RWPE2 (cell line): ENCODE measurements around the gene GRID2.

Source experiments
- ATAC-seq: fragments of 200-7000 bp; cut with Tn5 transposase; 3 replicates; pipeline ENCODE4 v1.9.1; 2021; ENCODE audit warnings: low read depth
- DNase-seq: peaks from one replicate; pipeline ENCODE4 v3.0.0-alpha.2; 2020; ENCODE audit warnings: low spot score
- H3K27ac ChIP-seq: fragments of 450-650 bp; 2 replicates; pipeline ENCODE4 v1.5.1; 2017; ENCODE audit warnings: mild to moderate bottlenecking; ENCODE audit not compliant: poor library complexity, severe bottlenecking
- H3K27me3 ChIP-seq: fragments of 250-450 bp; sonication (Bioruptor Pico); 2 replicates; pipeline ENCODE4 v1.5.1; 2021; ENCODE audit warnings: mild to moderate bottlenecking, moderate library complexity; ENCODE audit not compliant: insufficient read depth, poor library complexity, severe bottlenecking
- H3K36me3 ChIP-seq: fragments of 250-450 bp; sonication (Bioruptor Pico); 2 replicates; pipeline ENCODE4 v1.5.1; 2020; ENCODE audit warnings: low read depth, mild to moderate bottlenecking, moderate library complexity
- H3K4me1 ChIP-seq: fragments of 250-450 bp; sonication (Bioruptor Pico); 2 replicates; pipeline ENCODE4 v1.5.1; 2021; ENCODE audit warnings: mild to moderate bottlenecking, moderate library complexity; ENCODE audit not compliant: insufficient read depth, poor library complexity, severe bottlenecking
- H3K4me3 ChIP-seq: fragments of 250-450 bp; sonication (Bioruptor Pico); 2 replicates; pipeline ENCODE4 v1.5.1; 2021; ENCODE audit warnings: mild to moderate bottlenecking, moderate library complexity; ENCODE audit not compliant: severe bottlenecking
- H3K9me3 ChIP-seq: fragments of 250-450 bp; sonication (Bioruptor Pico); 2 replicates; pipeline ENCODE4 v1.5.1; 2021; ENCODE audit warnings: mild to moderate bottlenecking, moderate library complexity; ENCODE audit not compliant: severe bottlenecking
- TF ChIP-seq, protein P1 (sequence below): fragments of 450-650 bp; IDR thresholded peaks from one replicate; pipeline ENCODE4 v1.5.1; 2017; ENCODE audit warnings: mild to moderate bottlenecking, moderate library complexity; ENCODE audit not compliant: poor library complexity, severe bottlenecking

GRID2 gene

DNA sequence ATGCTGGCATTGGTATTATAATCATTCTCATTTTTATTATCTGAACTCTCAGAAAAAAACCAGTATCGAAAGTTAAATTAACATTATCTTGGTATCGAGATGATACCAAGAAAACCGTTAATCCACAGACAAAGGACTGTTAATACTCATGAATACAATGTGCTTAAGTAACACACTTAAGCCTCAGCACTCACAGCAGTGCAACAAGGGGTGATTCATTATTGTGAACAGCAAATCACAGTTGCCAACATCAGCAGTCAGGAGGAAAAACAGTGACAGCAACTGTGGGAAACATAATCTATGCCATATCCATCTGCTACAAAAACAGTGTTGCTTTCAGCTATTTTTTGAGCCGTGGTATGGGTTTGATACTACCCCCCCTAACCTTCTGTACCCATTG lies 1313.8 kb downstream of the GRID2 start:
- no peak for ATAC-seq
- Histone ChIP-seq H3K4me1 (no peaks in the 10 kb centered on the region), H3K4me3 (no peak overlapping the region), H3K27ac (no peak overlapping the region), H3K9me3 (no peaks in the 10 kb centered on the region), H3K36me3 (no peaks in the 10 kb centered on the region), H3K27me3 (no peaks in the 10 kb centered on the region)
- TF ChIP-seq, protein P1, sequence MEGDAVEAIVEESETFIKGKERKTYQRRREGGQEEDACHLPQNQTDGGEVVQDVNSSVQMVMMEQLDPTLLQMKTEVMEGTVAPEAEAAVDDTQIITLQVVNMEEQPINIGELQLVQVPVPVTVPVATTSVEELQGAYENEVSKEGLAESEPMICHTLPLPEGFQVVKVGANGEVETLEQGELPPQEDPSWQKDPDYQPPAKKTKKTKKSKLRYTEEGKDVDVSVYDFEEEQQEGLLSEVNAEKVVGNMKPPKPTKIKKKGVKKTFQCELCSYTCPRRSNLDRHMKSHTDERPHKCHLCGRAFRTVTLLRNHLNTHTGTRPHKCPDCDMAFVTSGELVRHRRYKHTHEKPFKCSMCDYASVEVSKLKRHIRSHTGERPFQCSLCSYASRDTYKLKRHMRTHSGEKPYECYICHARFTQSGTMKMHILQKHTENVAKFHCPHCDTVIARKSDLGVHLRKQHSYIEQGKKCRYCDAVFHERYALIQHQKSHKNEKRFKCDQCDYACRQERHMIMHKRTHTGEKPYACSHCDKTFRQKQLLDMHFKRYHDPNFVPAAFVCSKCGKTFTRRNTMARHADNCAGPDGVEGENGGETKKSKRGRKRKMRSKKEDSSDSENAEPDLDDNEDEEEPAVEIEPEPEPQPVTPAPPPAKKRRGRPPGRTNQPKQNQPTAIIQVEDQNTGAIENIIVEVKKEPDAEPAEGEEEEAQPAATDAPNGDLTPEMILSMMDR, result no peak
- no peak for DNase-seq

DNA sequence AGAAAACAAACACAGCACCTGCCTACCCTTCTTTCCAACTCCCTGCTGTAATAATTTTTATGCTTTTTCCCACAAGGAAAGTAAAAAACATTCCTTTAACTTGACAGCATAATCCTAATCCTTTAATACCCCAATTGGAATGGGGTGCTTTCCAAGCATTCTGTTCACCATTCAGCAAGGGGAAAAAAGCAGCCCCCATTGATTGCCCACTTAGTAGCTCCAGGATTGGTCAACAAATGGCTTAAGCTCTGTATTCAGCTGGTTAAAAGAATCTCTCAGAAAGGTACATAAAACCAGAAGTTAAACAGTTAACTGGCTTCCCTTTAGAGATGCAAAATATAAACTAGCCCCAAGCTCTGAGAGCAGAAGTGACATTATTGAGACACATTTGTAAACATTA lies 1330.0 kb downstream of the GRID2 start:
- Histone ChIP-seq H3K4me1 (no peaks in the 10 kb centered on the region), H3K27ac (no peak overlapping the region), H3K4me3 (no peak overlapping the region), H3K36me3 (no peaks in the 10 kb centered on the region), H3K9me3 (no peaks in the 10 kb centered on the region), H3K27me3 (no peaks in the 10 kb centered on the region)
- ATAC-seq (no peak), DNase-seq (no peak)
- TF ChIP-seq, protein P1, result no peak

DNA sequence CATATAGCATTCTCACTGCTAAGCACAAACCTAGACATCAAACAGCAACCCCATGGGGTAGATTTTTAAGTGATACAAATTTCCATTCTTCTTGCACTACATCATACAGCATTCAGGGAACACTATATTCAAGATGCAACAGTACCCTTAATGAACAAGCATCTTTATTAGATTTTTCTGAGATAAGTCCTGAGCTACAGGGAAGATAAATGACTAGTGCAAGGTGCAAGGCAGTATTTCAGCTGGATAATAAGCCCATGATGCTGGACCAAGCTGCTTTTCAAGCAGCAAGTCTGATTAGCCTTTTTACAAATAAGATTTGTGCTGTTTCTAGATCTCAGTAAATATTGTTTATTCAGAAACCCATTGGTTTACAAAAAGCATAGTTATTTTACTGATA lies 1332.2 kb downstream of the GRID2 start:
- Histone ChIP-seq H3K36me3 (no peaks in the 10 kb centered on the region), H3K9me3 (no peaks in the 10 kb centered on the region), H3K4me3 (no peak overlapping the region), H3K4me1 (no peaks in the 10 kb centered on the region), H3K27ac (no peak overlapping the region), H3K27me3 (no peaks in the 10 kb centered on the region)
- ATAC-seq, result no peak
- DNase-seq, result no peak
- TF ChIP-seq, protein P1, result no peak

DNA sequence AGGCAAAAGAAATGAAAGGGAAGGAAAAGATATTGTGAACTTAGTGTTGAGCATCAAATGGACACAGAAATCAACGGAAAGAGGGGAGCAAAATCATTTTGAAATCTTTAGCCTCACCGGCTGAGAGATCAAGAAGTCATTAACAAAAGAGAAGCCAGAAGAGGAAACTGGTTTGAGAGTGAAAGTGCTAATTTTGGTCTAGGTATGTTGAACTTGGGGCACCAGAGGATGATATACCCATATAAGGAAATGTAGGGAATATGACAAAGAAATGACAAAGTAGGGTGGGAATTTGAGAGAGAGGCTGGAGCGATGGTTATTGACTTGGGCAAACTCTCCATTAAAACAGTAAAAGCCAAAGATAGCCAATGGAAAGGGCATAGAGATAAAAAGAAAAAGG lies 1341.4 kb downstream of the GRID2 start:
- Histone ChIP-seq H3K27me3 (no peaks in the 10 kb centered on the region), H3K27ac (no peak overlapping the region), H3K4me3 (no peak overlapping the region), H3K36me3 (no peaks in the 10 kb centered on the region), H3K4me1 (no peaks in the 10 kb centered on the region), H3K9me3 (no peaks in the 10 kb centered on the region)
- TF ChIP-seq, protein P1, result no peak
- ATAC-seq (no peak), DNase-seq (no peak)

DNA sequence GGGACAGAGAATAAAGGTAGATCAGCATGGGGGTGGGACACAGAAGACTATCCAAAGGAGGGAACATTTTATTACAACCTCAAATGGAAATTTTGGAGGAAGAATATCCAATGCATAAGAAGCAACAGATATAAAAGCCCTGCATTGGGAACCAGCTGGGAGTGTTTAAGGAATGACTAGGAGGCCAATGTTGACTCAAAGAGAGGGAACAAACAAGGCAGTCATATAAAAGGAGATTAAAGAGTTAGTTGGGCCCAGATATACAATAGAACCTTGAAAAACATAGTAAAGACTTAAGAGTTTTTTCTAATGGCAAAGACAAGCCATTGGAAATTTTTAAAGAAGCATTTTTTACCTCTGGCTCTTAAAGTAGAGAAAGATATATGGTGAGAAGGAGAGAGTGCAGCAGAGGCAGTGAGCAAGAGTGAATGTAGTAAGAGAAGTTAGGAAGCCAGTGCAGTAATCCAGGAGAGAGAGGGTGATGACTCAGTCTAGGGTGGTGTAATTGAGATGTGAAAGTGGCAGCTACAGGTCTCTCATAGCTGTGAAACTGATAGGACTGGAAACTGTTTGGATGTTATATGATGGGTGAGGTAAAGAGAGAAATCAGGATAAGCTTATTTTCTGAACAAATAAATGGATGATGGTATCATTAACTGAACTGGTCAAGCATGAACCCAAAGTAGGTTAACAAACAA lies 1342.6 kb downstream of the GRID2 start:
- no peak for DNase-seq
- Histone ChIP-seq H3K27me3 (no peaks in the 10 kb centered on the region), H3K4me1 (no peaks in the 10 kb centered on the region), H3K27ac (no peak overlapping the region), H3K9me3 (no peaks in the 10 kb centered on the region), H3K36me3 (no peaks in the 10 kb centered on the region), H3K4me3 (no peak overlapping the region)
- ATAC-seq, result peak; percentile 70; the same call in 2 of the 3 replicates
- TF ChIP-seq, protein P1, result no peak
